Liver (tissue), 9 donors: Measurements from ENCODE around the gene CNTN5. TPM values are rescaled to one million over a fixed set of nuclear protein-coding genes. Genes with fewer than 3 reads are reported as not detected.

Experiments
- DNase-seq: peaks from one replicate; pipeline ENCODE4 v3.0.0-alpha.2; 2017; ENCODE audit warnings: low spot score
- H3K27ac ChIP-seq, 2 donors: one replicate each; pipeline ENCODE4 v1.7.0; 2013; ENCODE audit warnings: inconsistent platforms in 2 of 2, low read length in 2 of 2, control low read depth in 1 of 2, low read depth in 1 of 2, mild to moderate bottlenecking in 1 of 2
- H3K27me3 ChIP-seq, 4 donors: one replicate each; pipeline versions ENCODE4 v1.6.1 to v1.7.0; 2013; ENCODE audit warnings: low read length in 3 of 4, inconsistent platforms in 1 of 4, mild to moderate bottlenecking in 1 of 4, moderate library complexity in 1 of 4; ENCODE audit not compliant: control insufficient read depth in 4 of 4, insufficient read depth in 4 of 4
- H3K36me3 ChIP-seq, 4 donors: one replicate each; pipeline versions ENCODE4 v1.6.1 to v1.7.0; 2013; ENCODE audit warnings: low read length in 3 of 4, mild to moderate bottlenecking in 3 of 4, low read depth in 1 of 4, moderate library complexity in 1 of 4; ENCODE audit not compliant: control insufficient read depth in 4 of 4, insufficient read depth in 3 of 4
- H3K4me1 ChIP-seq, 4 donors: one replicate each; pipeline versions ENCODE4 v1.6.1 to v1.7.0; 2013; ENCODE audit warnings: low read length in 3 of 4, mild to moderate bottlenecking in 3 of 4, moderate library complexity in 1 of 4; ENCODE audit not compliant: control insufficient read depth in 4 of 4, insufficient read depth in 4 of 4
- H3K4me3 ChIP-seq, 3 donors: one replicate each; pipeline versions ENCODE4 v1.6.1 to v1.7.0; 2013; ENCODE audit warnings: low read length in 3 of 3, control low read depth in 1 of 3, low read depth in 1 of 3, mild to moderate bottlenecking in 1 of 3
- H3K9ac ChIP-seq, 2 donors: one replicate each; pipeline ENCODE4 v1.7.0; 2013; ENCODE audit warnings: low read length in 2 of 2, mild to moderate bottlenecking in 2 of 2, moderate library complexity in 2 of 2, control low read depth in 1 of 2, low read depth in 1 of 2
- H3K9me3 ChIP-seq, 4 donors: one replicate each; pipeline versions ENCODE4 v1.6.1 to v1.7.0; 2013; ENCODE audit warnings: low read length in 3 of 4; ENCODE audit not compliant: control insufficient read depth in 4 of 4
- EGR1 ChIP-seq, 2 donors: IDR thresholded peaks; 2 replicates each; pipeline ENCODE4 v1.6.1; 2016 to 2018; ENCODE audit warnings: antibody characterized with exemption in 2 of 2, low read depth in 2 of 2
- FOXA1 ChIP-seq: IDR thresholded peaks from 2 replicates; pipeline ENCODE4 v1.6.1; 2016; ENCODE audit warnings: antibody characterized with exemption
- FOXA2 ChIP-seq: IDR thresholded peaks from 2 replicates; pipeline ENCODE4 v1.6.1; 2016; ENCODE audit warnings: antibody characterized with exemption
- GABPA ChIP-seq, 2 donors: IDR thresholded peaks in 1 of 2; conservative IDR thresholded peaks in 1 of 2; 2 replicates each; pipeline ENCODE4 v1.6.1; 2016; ENCODE audit warnings: antibody characterized with exemption in 2 of 2, mild to moderate bottlenecking in 1 of 2, moderate library complexity in 1 of 2
- HNF4A ChIP-seq, 2 donors: conservative IDR thresholded peaks; 2 replicates each; pipeline ENCODE4 v1.6.1; 2016; ENCODE audit warnings: antibody characterized with exemption in 2 of 2, mild to moderate bottlenecking in 2 of 2
- HNF4G ChIP-seq: IDR thresholded peaks from 2 replicates; pipeline ENCODE4 v1.6.1; 2016; ENCODE audit warnings: antibody characterized with exemption
- JUND ChIP-seq, 2 donors: IDR thresholded peaks; 2 replicates each; pipeline ENCODE4 v1.6.1; 2016; ENCODE audit warnings: antibody characterized with exemption in 2 of 2
- NR2F2 ChIP-seq: IDR thresholded peaks from 2 replicates; pipeline ENCODE4 v1.6.1; 2016; ENCODE audit warnings: antibody characterized with exemption
- RAD21 ChIP-seq, 2 donors: IDR thresholded peaks; 2 replicates each; pipeline ENCODE4 v1.6.1; 2016; ENCODE audit warnings: antibody characterized with exemption in 2 of 2, mild to moderate bottlenecking in 2 of 2
- RXRA ChIP-seq, 2 donors: IDR thresholded peaks; 2 replicates each; pipeline ENCODE4 v1.6.1; 2017 to 2018; ENCODE audit warnings: antibody characterized with exemption in 2 of 2, mild to moderate bottlenecking in 1 of 2
- SP1 ChIP-seq: IDR thresholded peaks from 2 replicates; pipeline ENCODE4 v1.6.1; 2018; ENCODE audit warnings: antibody characterized with exemption, mild to moderate bottlenecking
- TAF1 ChIP-seq: conservative IDR thresholded peaks from 2 replicates; pipeline ENCODE4 v1.6.1; 2016; ENCODE audit warnings: antibody characterized with exemption, mild to moderate bottlenecking
- YY1 ChIP-seq: IDR thresholded peaks from 2 replicates; pipeline ENCODE4 v1.6.1; 2016; ENCODE audit warnings: antibody characterized with exemption, mild to moderate bottlenecking
- WGBS: extraction: QIAGEN DNeasy Blood & Tissue Kit; methylation state at CpG from one replicate; pipeline ENCODE4 v1.1.7; 2013; 5-methylcytosine and 5-hydroxymethylcytosine counted together
- polyA plus RNA-seq, 2 donors: library from polyadenylated mRNA; stranded (reverse) in 1 of 2; unstranded in 1 of 2; fragments of 200-250 nt in 1 of 2; fragments of >200 nt in 1 of 2; fragmentation: Nextera tagmentation in 1 of 2; extraction: Ambion mirVana in 1 of 2; gene quantifications; one replicate each; pipeline versions ENCODE4 v1.2.1 to v1.2.3, GENCODE V29; 2013 to 2015
- total RNA-seq, 2 donors: library from RNA; depleted of rRNA; stranded (reverse); fragments of >200 nt; gene quantifications; one replicate each; pipeline ENCODE4 v1.2.3, GENCODE V29; 2014
- TF ChIP-seq, protein P1 (sequence below): IDR thresholded peaks from 2 replicates; pipeline ENCODE4 v1.6.1; 2016; ENCODE audit warnings: antibody characterized with exemption, mild to moderate bottlenecking
- TF ChIP-seq, protein P2 (sequence below): IDR thresholded peaks from 2 replicates; pipeline ENCODE4 v1.6.1; 2016; ENCODE audit warnings: antibody characterized with exemption
- TF ChIP-seq, protein P3 (sequence below): fragments of 150-350 bp; IDR thresholded peaks from 2 replicates; pipeline ENCODE4 v1.5.1; 2017; ENCODE audit warnings: improper control_type of control experiment, low read depth, low read length; ENCODE audit not compliant: missing input control
- TF ChIP-seq, protein P4 (sequence below): IDR thresholded peaks from 2 replicates; pipeline ENCODE4 v1.6.1; 2016; ENCODE audit warnings: antibody characterized with exemption
- TF ChIP-seq, protein P5 (sequence below): IDR thresholded peaks from 2 replicates; pipeline ENCODE4 v1.6.1; 2016; ENCODE audit warnings: antibody characterized with exemption
- donor health status: healthy.
- donor health status: healthy.
- donor health status: healthy.
- donor health status: healthy.
- donor health status: healthy.

Gene CNTN5
- total and polyA plus RNA-seq, 4 donors = 0.01 to 0.08 (median 0.04) TPM

DNA sequence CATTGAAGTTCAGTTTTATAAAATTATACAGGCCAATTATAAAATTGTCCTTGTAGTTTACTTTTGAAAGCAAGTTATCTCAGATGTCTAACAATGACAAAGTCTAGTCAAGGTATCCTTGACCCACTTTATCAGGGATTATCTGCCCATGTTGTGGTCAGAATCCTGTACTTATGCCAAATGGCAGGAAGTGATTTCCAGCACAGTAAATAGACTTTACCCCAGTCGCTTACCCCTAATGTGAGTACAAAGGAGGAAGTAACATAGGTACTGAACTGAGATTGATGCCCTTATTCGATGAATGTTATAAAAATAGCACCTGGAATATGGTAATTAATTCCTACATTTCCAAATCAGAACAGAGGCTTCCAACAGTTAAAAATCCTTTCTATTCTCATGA is 355.7 kb downstream of the CNTN5 start:
- TF ChIP-seq FOXA1 = no peak
- TF ChIP-seq, protein P1, sequence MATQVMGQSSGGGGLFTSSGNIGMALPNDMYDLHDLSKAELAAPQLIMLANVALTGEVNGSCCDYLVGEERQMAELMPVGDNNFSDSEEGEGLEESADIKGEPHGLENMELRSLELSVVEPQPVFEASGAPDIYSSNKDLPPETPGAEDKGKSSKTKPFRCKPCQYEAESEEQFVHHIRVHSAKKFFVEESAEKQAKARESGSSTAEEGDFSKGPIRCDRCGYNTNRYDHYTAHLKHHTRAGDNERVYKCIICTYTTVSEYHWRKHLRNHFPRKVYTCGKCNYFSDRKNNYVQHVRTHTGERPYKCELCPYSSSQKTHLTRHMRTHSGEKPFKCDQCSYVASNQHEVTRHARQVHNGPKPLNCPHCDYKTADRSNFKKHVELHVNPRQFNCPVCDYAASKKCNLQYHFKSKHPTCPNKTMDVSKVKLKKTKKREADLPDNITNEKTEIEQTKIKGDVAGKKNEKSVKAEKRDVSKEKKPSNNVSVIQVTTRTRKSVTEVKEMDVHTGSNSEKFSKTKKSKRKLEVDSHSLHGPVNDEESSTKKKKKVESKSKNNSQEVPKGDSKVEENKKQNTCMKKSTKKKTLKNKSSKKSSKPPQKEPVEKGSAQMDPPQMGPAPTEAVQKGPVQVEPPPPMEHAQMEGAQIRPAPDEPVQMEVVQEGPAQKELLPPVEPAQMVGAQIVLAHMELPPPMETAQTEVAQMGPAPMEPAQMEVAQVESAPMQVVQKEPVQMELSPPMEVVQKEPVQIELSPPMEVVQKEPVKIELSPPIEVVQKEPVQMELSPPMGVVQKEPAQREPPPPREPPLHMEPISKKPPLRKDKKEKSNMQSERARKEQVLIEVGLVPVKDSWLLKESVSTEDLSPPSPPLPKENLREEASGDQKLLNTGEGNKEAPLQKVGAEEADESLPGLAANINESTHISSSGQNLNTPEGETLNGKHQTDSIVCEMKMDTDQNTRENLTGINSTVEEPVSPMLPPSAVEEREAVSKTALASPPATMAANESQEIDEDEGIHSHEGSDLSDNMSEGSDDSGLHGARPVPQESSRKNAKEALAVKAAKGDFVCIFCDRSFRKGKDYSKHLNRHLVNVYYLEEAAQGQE = no peak
- TF ChIP-seq, protein P2, sequence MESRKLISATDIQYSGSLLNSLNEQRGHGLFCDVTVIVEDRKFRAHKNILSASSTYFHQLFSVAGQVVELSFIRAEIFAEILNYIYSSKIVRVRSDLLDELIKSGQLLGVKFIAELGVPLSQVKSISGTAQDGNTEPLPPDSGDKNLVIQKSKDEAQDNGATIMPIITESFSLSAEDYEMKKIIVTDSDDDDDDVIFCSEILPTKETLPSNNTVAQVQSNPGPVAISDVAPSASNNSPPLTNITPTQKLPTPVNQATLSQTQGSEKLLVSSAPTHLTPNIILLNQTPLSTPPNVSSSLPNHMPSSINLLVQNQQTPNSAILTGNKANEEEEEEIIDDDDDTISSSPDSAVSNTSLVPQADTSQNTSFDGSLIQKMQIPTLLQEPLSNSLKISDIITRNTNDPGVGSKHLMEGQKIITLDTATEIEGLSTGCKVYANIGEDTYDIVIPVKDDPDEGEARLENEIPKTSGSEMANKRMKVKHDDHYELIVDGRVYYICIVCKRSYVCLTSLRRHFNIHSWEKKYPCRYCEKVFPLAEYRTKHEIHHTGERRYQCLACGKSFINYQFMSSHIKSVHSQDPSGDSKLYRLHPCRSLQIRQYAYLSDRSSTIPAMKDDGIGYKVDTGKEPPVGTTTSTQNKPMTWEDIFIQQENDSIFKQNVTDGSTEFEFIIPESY = no peak
- TF ChIP-seq, protein P3, sequence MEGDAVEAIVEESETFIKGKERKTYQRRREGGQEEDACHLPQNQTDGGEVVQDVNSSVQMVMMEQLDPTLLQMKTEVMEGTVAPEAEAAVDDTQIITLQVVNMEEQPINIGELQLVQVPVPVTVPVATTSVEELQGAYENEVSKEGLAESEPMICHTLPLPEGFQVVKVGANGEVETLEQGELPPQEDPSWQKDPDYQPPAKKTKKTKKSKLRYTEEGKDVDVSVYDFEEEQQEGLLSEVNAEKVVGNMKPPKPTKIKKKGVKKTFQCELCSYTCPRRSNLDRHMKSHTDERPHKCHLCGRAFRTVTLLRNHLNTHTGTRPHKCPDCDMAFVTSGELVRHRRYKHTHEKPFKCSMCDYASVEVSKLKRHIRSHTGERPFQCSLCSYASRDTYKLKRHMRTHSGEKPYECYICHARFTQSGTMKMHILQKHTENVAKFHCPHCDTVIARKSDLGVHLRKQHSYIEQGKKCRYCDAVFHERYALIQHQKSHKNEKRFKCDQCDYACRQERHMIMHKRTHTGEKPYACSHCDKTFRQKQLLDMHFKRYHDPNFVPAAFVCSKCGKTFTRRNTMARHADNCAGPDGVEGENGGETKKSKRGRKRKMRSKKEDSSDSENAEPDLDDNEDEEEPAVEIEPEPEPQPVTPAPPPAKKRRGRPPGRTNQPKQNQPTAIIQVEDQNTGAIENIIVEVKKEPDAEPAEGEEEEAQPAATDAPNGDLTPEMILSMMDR = no peak
- TF ChIP-seq YY1 = no peak
- no peak for TF ChIP-seq EGR1 (IDR thresholded peaks at IDR 0.05; ENCODE audit: low read depth in 2 of 2)
- TF ChIP-seq SP1 = no peak
- TF ChIP-seq, protein P4, sequence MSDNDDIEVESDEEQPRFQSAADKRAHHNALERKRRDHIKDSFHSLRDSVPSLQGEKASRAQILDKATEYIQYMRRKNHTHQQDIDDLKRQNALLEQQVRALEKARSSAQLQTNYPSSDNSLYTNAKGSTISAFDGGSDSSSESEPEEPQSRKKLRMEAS = no peak
- TF ChIP-seq TAF1 = no peak
- no peak for TF ChIP-seq HNF4G
- TF ChIP-seq HNF4A (conservative IDR thresholded peaks at IDR 0.05) = no peak
- TF ChIP-seq GABPA (IDR thresholded peaks at IDR 0.05 in 1 of 2, conservative IDR thresholded peaks at IDR 0.05 in 1 of 2) = no peak
- no peak for TF ChIP-seq JUND (IDR thresholded peaks at IDR 0.05)
- no peak for TF ChIP-seq NR2F2
- no peak for TF ChIP-seq RXRA (IDR thresholded peaks at IDR 0.05)
- TF ChIP-seq, protein P5, sequence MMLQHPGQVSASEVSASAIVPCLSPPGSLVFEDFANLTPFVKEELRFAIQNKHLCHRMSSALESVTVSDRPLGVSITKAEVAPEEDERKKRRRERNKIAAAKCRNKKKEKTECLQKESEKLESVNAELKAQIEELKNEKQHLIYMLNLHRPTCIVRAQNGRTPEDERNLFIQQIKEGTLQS = no peak
- no peak for TF ChIP-seq FOXA2
- TF ChIP-seq RAD21 (IDR thresholded peaks at IDR 0.05) = no peak
- H3K36me3 ChIP-seq = no peaks in the 10 kb centered on the region
- no peaks in the 10 kb centered on the region for H3K9me3 ChIP-seq
- no peak for DNase-seq
- 49% methylated on average over 2 of the region's 2 CpGs for WGBS
- peaks cover 0 to 2% (median 0%) of the 10 kb centered on the region in 4 donors for H3K4me1 ChIP-seq
- no peak overlapping the region for H3K4me3 ChIP-seq
- H3K27me3 ChIP-seq = no peaks in the 10 kb centered on the region
- H3K9ac ChIP-seq = no peak overlapping the region
- no peak overlapping the region for H3K27ac ChIP-seq
